ENCODE data around the gene TASOR.

GRCh38 chr3:56684029-56684428 lies 964 bp upstream of the TASOR start:
- TF ChIP-seq CREB1 (IDR thresholded peaks at IDR 0.05; ENCODE audit: low read depth) = no peak
- TF ChIP-seq EP300 (IDR thresholded peaks at IDR 0.05; ENCODE audit: borderline replicate concordance) = no peak
- no peak for TF ChIP-seq MAX (IDR thresholded peaks at IDR 0.05)
- no peak for TF ChIP-seq TCF12 (IDR thresholded peaks at IDR 0.05; ENCODE audit: low read depth)
- no peak for TF ChIP-seq CEBPB (IDR thresholded peaks at IDR 0.05)
- no peak for TF ChIP-seq FOXM1 (IDR thresholded peaks at IDR 0.05; ENCODE audit: borderline replicate concordance, low read depth)
- TF ChIP-seq RAD21 (IDR thresholded peaks at IDR 0.05; ENCODE audit: low read depth) = no peak
- TF ChIP-seq YY1 (IDR thresholded peaks at IDR 0.05; ENCODE audit: low read depth) = no peak
